ENCODE results near the gene OSBPL10.

DNA sequence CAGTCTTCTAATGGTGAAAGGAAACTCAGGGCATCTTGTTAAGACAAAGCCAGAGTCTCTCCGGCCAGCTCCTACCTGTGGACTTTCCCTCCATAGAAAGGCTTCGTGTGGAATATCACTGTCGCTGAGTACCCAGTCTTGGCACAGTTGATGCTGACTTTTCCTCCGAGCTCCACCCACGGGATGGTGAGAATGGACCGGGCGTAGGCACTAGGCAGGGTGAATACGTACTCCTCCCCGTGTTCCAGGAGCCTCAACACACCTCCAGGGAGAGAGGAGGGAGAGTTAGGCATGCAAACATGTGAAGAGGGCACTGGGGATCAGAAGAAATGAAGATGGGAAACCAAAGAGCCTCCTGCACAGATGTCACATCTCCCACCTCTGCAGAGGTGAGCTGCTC lies 310.3 kb downstream of the OSBPL10 start:
- TF ChIP-seq, protein P1, sequence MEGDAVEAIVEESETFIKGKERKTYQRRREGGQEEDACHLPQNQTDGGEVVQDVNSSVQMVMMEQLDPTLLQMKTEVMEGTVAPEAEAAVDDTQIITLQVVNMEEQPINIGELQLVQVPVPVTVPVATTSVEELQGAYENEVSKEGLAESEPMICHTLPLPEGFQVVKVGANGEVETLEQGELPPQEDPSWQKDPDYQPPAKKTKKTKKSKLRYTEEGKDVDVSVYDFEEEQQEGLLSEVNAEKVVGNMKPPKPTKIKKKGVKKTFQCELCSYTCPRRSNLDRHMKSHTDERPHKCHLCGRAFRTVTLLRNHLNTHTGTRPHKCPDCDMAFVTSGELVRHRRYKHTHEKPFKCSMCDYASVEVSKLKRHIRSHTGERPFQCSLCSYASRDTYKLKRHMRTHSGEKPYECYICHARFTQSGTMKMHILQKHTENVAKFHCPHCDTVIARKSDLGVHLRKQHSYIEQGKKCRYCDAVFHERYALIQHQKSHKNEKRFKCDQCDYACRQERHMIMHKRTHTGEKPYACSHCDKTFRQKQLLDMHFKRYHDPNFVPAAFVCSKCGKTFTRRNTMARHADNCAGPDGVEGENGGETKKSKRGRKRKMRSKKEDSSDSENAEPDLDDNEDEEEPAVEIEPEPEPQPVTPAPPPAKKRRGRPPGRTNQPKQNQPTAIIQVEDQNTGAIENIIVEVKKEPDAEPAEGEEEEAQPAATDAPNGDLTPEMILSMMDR (IDR thresholded peaks at IDR 0.05) = no peak
- no peak for TF ChIP-seq EP300 (IDR thresholded peaks at IDR 0.05)

Measured in ovary (tissue), 3 donors.